ENCODE results near the gene AMELY. TPM values are rescaled to one million over a fixed set of nuclear protein-coding genes. Genes with fewer than 3 reads are reported as not detected.

The AMELY gene
- total RNA-seq, 1 experiment from 2014 or later: not detected

DNA sequence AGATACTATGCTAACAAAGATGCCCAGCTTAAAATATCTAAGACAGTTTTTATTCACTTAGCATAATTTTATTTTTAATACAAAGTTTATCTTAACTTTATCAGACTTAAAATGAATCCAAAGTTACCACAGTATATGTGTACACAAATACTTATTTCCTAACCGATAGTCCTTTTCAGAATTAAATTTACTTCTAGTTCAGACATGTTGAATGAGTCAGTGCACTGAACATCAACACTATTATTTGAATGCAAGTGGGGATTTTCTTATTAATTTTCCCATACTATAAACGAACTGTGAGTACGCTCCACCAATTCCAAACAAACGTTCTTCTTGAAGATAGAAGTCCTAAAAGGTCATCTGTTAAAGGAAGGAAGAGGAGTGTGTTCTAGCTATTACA, 38.4 kb upstream of the AMELY start:
- no peak overlapping the region for H4K91ac ChIP-seq (ENCODE audit: insufficient read length, low read depth, low read length)
- H3K18ac ChIP-seq (ENCODE audit: insufficient read length, low read depth, low read length): no peak overlapping the region
- H3K4ac ChIP-seq (ENCODE audit: low read depth, low read length): no peak overlapping the region
- no peak overlapping the region for H3K14ac ChIP-seq (ENCODE audit: insufficient read depth, low read length)
- no peak overlapping the region for H2BK5ac ChIP-seq (ENCODE audit: insufficient read length, low read length)
- no peaks in the 10 kb centered on the region for H3K23me2 ChIP-seq (ENCODE audit: insufficient read length, low read depth, low read length, poor library complexity, severe bottlenecking)
- no peak overlapping the region for H3K56ac ChIP-seq (ENCODE audit: insufficient read length, low read depth, low read length)
- no peak overlapping the region for H2BK15ac ChIP-seq (ENCODE audit: low read depth, low read length)
- Mint-ChIP-seq H3K4me3 (no peak overlapping the region), H3K27ac (no peak overlapping the region), H3K27me3 (ENCODE audit: low read depth) (no peaks in the 10 kb centered on the region), H3K36me3 (ENCODE audit: insufficient read depth in 1 of 3, low read depth in 3 of 3) (no peaks in the 10 kb centered on the region), H3K4me1 (no peaks in the 10 kb centered on the region), H3K9me3 (no peaks in the 10 kb centered on the region)
- TF ChIP-seq, protein P1, sequence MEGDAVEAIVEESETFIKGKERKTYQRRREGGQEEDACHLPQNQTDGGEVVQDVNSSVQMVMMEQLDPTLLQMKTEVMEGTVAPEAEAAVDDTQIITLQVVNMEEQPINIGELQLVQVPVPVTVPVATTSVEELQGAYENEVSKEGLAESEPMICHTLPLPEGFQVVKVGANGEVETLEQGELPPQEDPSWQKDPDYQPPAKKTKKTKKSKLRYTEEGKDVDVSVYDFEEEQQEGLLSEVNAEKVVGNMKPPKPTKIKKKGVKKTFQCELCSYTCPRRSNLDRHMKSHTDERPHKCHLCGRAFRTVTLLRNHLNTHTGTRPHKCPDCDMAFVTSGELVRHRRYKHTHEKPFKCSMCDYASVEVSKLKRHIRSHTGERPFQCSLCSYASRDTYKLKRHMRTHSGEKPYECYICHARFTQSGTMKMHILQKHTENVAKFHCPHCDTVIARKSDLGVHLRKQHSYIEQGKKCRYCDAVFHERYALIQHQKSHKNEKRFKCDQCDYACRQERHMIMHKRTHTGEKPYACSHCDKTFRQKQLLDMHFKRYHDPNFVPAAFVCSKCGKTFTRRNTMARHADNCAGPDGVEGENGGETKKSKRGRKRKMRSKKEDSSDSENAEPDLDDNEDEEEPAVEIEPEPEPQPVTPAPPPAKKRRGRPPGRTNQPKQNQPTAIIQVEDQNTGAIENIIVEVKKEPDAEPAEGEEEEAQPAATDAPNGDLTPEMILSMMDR (conservative IDR thresholded peaks at IDR 0.05): no peak
- H2BK20ac ChIP-seq (ENCODE audit: low read depth, low read length, poor library complexity, severe bottlenecking): no peak overlapping the region
- H4K5ac ChIP-seq (ENCODE audit: insufficient read length, low read depth, low read length): no peak overlapping the region
- no peak overlapping the region for H2AFZ ChIP-seq (ENCODE audit: low read length)
- H3K9me3 ChIP-seq (ENCODE audit: control insufficient read depth, low read depth, low read length): no peaks in the 10 kb centered on the region
- H3K9ac ChIP-seq (ENCODE audit: extremely low read depth, insufficient read length, low read length): no peak overlapping the region
- no peaks in the 10 kb centered on the region for H3K4me1 ChIP-seq (ENCODE audit: insufficient read depth, low read length)
- H3T11ph ChIP-seq (ENCODE audit: low read length): no peak overlapping the region
- H3K79me2 ChIP-seq (ENCODE audit: insufficient read depth, low read length): no peaks in the 10 kb centered on the region
- H4K8ac ChIP-seq (replicated peaks; ENCODE audit: insufficient read length, low read depth, low read length): no peak overlapping the region
- H3K23ac ChIP-seq (ENCODE audit: insufficient read length, low read depth, low read length): no peak overlapping the region
- no peak overlapping the region for H2BK120ac ChIP-seq (ENCODE audit: low read depth, low read length, poor library complexity, severe bottlenecking)
- no peaks in the 10 kb centered on the region for H3K27me3 ChIP-seq (ENCODE audit: insufficient read depth, low read length)
- H3K27ac ChIP-seq (ENCODE audit: insufficient read length, low read depth, low read length): no peak overlapping the region
- H4K20me1 ChIP-seq (ENCODE audit: control insufficient read depth, insufficient read depth, insufficient read length): no peaks in the 10 kb centered on the region
- H2AK5ac ChIP-seq (ENCODE audit: insufficient read length, low read length): no peak overlapping the region
- no peaks in the 10 kb centered on the region for H3K79me1 ChIP-seq (ENCODE audit: insufficient read depth, low read depth, low read length, poor library complexity, severe bottlenecking)
- DNase-seq: no peak
- no CpG with 5 or more reads among the region's 4 CpGs for WGBS (ENCODE audit: extremely low coverage, insufficient read length, low lambda C conversion rate)
- no peak overlapping the region for H2BK12ac ChIP-seq (ENCODE audit: insufficient read length, low read depth, low read length)
- no peak overlapping the region for H3K4me2 ChIP-seq (ENCODE audit: insufficient read depth, insufficient read length, low read length)

Measured in H9 (cell line).